GM12872 (cell line): ENCODE measurements around the gene SH3BP1.

Source experiments
- CTCF ChIP-seq: IDR thresholded peaks from 3 replicates; pipeline ENCODE4 v1.5.1; 2011; ENCODE audit warnings: low read depth, mild to moderate bottlenecking, low read length, moderate library complexity; ENCODE audit not compliant: insufficient read depth

Gene SH3BP1

GRCh38 chr22:37675930-37676735 lies 36.7 kb downstream of the SH3BP1 start:
- no peak for TF ChIP-seq CTCF

- no peak for TF ChIP-seq CTCF
These were observed 37.4 kb downstream of the SH3BP1 start for GRCh38 chr22:37676736-37677492.

- no peak for TF ChIP-seq CTCF
These were observed 38.1 kb downstream of the SH3BP1 start for GRCh38 chr22:37677493-37677974.

- TF ChIP-seq CTCF: no peak
These were observed 38.9 kb downstream of the SH3BP1 start for GRCh38 chr22:37678372-37678771.

GRCh38 chr22:37679670-37680069 lies 40.2 kb downstream of the SH3BP1 start:
- TF ChIP-seq CTCF: no peak

- no peak for TF ChIP-seq CTCF
These were observed 40.9 kb downstream of the SH3BP1 start for GRCh38 chr22:37680191-37680851.

- no peak for TF ChIP-seq CTCF
These were observed 41.5 kb downstream of the SH3BP1 start for GRCh38 chr22:37681001-37681424.
